K562 (cell line): Measurements from ENCODE around the gene SCN4B. TPM values are rescaled to one million over a fixed set of nuclear protein-coding genes. Genes with fewer than 3 reads are reported as not detected.

ENCODE experiments used
- ATAC-seq: fragments of 200-7000 bp; cut with Tn5 transposase; 3 replicates; pipeline ENCODE4 v1.9.1; 2020; ENCODE audit warnings: moderate library complexity
- BruUV-seq: library from RNA; stranded (reverse); fragments of 400-500 nt; replicated peaks from 2 replicates; lab custom pipeline; 2021; lab: Mats Ljungman, UMichigan
- CTCF ChIA-PET: fragments of 300-600 bp; formaldehyde crosslinking; extraction: SDS; loops from one replicate; lab custom pipeline; 2021; ENCODE audit warnings: low intra/inter-chr PET ratio; lab: Yijun Ruan, JAX
- POLR2A ChIA-PET: fragments of 300-600, 350-650 bp; sonication (Branson Sonifier 250); formaldehyde crosslinking; extraction: SDS; loops from one replicate; lab custom pipeline; 2021; ENCODE audit warnings: antibody characterized with exemption, inconsistent platforms; lab: Yijun Ruan, JAX
- DNase-seq, 4 experiments: peaks; one replicate each; pipeline versions ENCODE4 v3.0.0 to v3.0.0-alpha.2; 2011 to 2018; ENCODE audit warnings: low spot score in 3 of 4, mixed read lengths in 3 of 4; ENCODE audit errors: extremely low read depth in 1 of 4
- FAIRE-seq: peaks from 2 replicates; lab custom pipeline; 2011; peaks lifted over from hg19 to GRCh38; lab: Jason Lieb, UNC
- H2AFZ ChIP-seq: 2 replicates; pipeline ENCODE4 v1.6.0; 2011; ENCODE audit warnings: low read depth, low read length, control low read depth, inconsistent platforms
- H3K27ac ChIP-seq: fragments of 200-600 bp; 3 replicates; pipeline ENCODE4 v1.8.0; 2011; ENCODE audit warnings: low read depth, mild to moderate bottlenecking, control low read depth, inconsistent platforms, low read length, moderate library complexity, mixed read lengths; ENCODE audit errors: extremely low read depth
- H3K27me3 ChIP-seq, 2 experiments: fragments of 300-600 bp in 1 of 2; 2 replicates in 1 of 2; 3 replicates in 1 of 2; pipeline versions ENCODE4 v1.6.0 to v1.8.0; 2011; ENCODE audit warnings: inconsistent platforms in 2 of 2, low read length in 2 of 2, mild to moderate bottlenecking in 1 of 2, mixed read lengths in 1 of 2, moderate library complexity in 1 of 2; ENCODE audit not compliant: control insufficient read depth in 2 of 2, insufficient read depth in 2 of 2
- H3K36me3 ChIP-seq: fragments of 300-600 bp; 3 replicates; pipeline ENCODE4 v1.8.0; 2011; ENCODE audit warnings: mild to moderate bottlenecking, low read length, inconsistent platforms; ENCODE audit not compliant: control insufficient read depth, insufficient read depth
- H3K4me1 ChIP-seq, 2 experiments: fragments of 200-600 bp in 1 of 2; replicated peaks in 1 of 2; 2 replicates in 1 of 2; 3 replicates in 1 of 2; pipeline versions ENCODE4 v1.5.1 to v1.8.0; 2011; ENCODE audit warnings: inconsistent platforms in 2 of 2, low read length in 2 of 2, mild to moderate bottlenecking in 1 of 2, mixed read lengths in 1 of 2, moderate library complexity in 1 of 2; ENCODE audit not compliant: control insufficient read depth in 2 of 2, insufficient read depth in 2 of 2
- H3K4me2 ChIP-seq: 2 replicates; pipeline ENCODE4 v1.6.1; 2011; ENCODE audit warnings: low read length, control low read depth, inconsistent platforms, mixed read lengths; ENCODE audit not compliant: insufficient read depth
- H3K4me3 ChIP-seq: fragments of 200-600 bp; sonication (generic), shearing (Covaris generic); 2 replicates; pipeline ENCODE4 v1.5.1; 2016; ENCODE audit warnings: control low read depth, inconsistent platforms
- H3K79me2 ChIP-seq: fragments of 200-600 bp; 3 replicates; pipeline ENCODE4 v1.8.0; 2011; ENCODE audit warnings: low read length, inconsistent platforms; ENCODE audit not compliant: control insufficient read depth, insufficient read depth
- H3K9ac ChIP-seq, 2 experiments: 2 replicates each; pipeline versions ENCODE4 v1.6.0 to v1.6.1; 2011; ENCODE audit warnings: low read depth in 2 of 2, low read length in 2 of 2, control low read depth in 1 of 2, inconsistent platforms in 1 of 2, mild to moderate bottlenecking in 1 of 2, mixed read lengths in 1 of 2; ENCODE audit not compliant: insufficient read depth in 1 of 2
- H3K9me1 ChIP-seq: one replicate; pipeline ENCODE4 v1.6.0; 2011; ENCODE audit warnings: inconsistent platforms, mild to moderate bottlenecking, low read length, moderate library complexity; ENCODE audit not compliant: control insufficient read depth, insufficient read depth
- H3K9me3 ChIP-seq: replicated peaks from 2 replicates; pipeline ENCODE4 v1.5.1; 2011; ENCODE audit warnings: low read depth, low read length, inconsistent platforms; ENCODE audit not compliant: control insufficient read depth, insufficient read depth
- H4K20me1 ChIP-seq: replicated peaks from 2 replicates; pipeline ENCODE4 v1.6.1; 2011; ENCODE audit warnings: low read length, inconsistent platforms, mixed read lengths; ENCODE audit not compliant: control insufficient read depth, insufficient read depth
- E2F8 ChIP-seq: fragments of 450-650 bp; IDR thresholded peaks from 2 replicates; pipeline ENCODE4 v1.7.1; 2018; ENCODE audit warnings: mild to moderate bottlenecking, low read depth; ENCODE audit not compliant: partially characterized antibody
- KLF6 ChIP-seq: fragments of 250-450 bp; sonication (Bioruptor Pico); IDR thresholded peaks from 2 replicates; pipeline ENCODE4 v1.4.0; 2020; ENCODE audit warnings: mild to moderate bottlenecking, moderate library complexity, borderline replicate concordance
- MAFK ChIP-seq: IDR thresholded peaks from 2 replicates; pipeline ENCODE4 v1.6.1; 2011; ENCODE audit warnings: low read length, improper control_type of control experiment
- NFE2L1 ChIP-seq: fragments of 450-650 bp; IDR thresholded peaks from 2 replicates; pipeline ENCODE4 v1.6.1; 2016; ENCODE audit warnings: missing genetic modification characterization, low read depth, mild to moderate bottlenecking, missing compliant biosample characterization, moderate library complexity, borderline replicate concordance
- RNF2 ChIP-seq: sonication (generic); IDR thresholded peaks from 2 replicates; pipeline ENCODE4 v1.6.1; 2016
- WGBS: fragments of 100-300 bp; shearing (Covaris generic); methylation state at CpG from one replicate; pipeline ENCODE4 v1.1.6; 2016; ENCODE audit warnings: low coverage, mixed read lengths; ENCODE audit not compliant: insufficient coverage; ENCODE audit errors: missing lambda C conversion rate; 5-methylcytosine and 5-hydroxymethylcytosine counted together
- in situ Hi-C: fragments of 300-500 bp; cut with MboI; formaldehyde crosslinking; loops from 4 replicates; pipeline ENCODE4 v1.15.0; 2018; ENCODE audit warnings: inconsistent platforms, mixed read lengths
- intact Hi-C: fragments of 100-400 bp; cut with micrococcal nuclease; formaldehyde crosslinking; loops from 2 replicates; pipeline ENCODE4 v1.14.2; 2022
- polyA plus RNA-seq, 8 experiments: library from polyadenylated mRNA; depleted of rRNA in 4 of 8; stranded (reverse) in 5 of 8; unstranded in 3 of 8; fragments of >200 nt; fragmentation: Nextera tagmentation in 2 of 8; fragmentation: Illumina TruSeq in 1 of 8; extraction: Ambion mirVana in 2 of 8; extraction: Trizol in 1 of 8; gene quantifications; 2 replicates each; pipeline versions ENCODE4 v1.2.1 to v1.2.3, GENCODE V29; 2011 to 2014; ENCODE audit warnings: inconsistent platforms in 1 of 8, missing spikeins in 1 of 8
- total RNA-seq, 7 experiments: library from RNA; depleted of rRNA in 6 of 7; stranded (reverse); fragments of >200 nt in 6 of 7; fragmentation: Illumina TruSeq in 2 of 7; extraction: Trizol in 2 of 7; gene quantifications; 2 replicates each; pipeline versions ENCODE4 v1.2.1 to v1.2.3, GENCODE V29; 2011 to 2021; ENCODE audit warnings: low replicate concordance in 1 of 7

The SCN4B gene
- total and polyA plus RNA-seq, 9 of the 15 experiments (the other 6 are each of a cell fraction or from before 2014, with no cell fraction given) = 0.03 TPM; not detected in 8

- WGBS = 26% methylated on average over 6 of the region's 6 CpGs
- TF ChIP-seq NFE2L1 (tag) = no peak
- no peak for TF ChIP-seq KLF6
- TF ChIP-seq E2F8 = peak; percentile 44
- TF ChIP-seq RNF2 = no peak
- TF ChIP-seq MAFK = no peak
- TF ChIP-seq, all 486 proteins: peak for 1
- no TSS peak for BruUV-seq
- ATAC-seq = no peak
- no peaks in the 10 kb centered on the region for H3K36me3 ChIP-seq
- no peak overlapping the region for H3K27ac ChIP-seq
- ChIA-PET CTCF (interaction anchor here (0.6 to 2.9 kb wide), 4 partner anchors 18 to 289 kb away, joined by 3 to 39 read pairs (median 10); no protein-coding TSS in a partner anchor), POLR2A (interaction anchor here (0.6 kb wide), 1 partner anchor 30 kb away, joined by 5 read pairs; no protein-coding TSS in a partner anchor)
- H3K9me3 ChIP-seq = no peaks in the 10 kb centered on the region
- H3K4me1 ChIP-seq = 0 out of 5 replicates have a peak, but pooled peaks cover 0 to 3% of the 10 kb centered on the region in 2 experiments
- no peak overlapping the region for H3K4me3 ChIP-seq
- no peak overlapping the region for H3K9ac ChIP-seq
- intact Hi-C loops = loop anchor here (2.0 kb wide), 2 partner anchors 92 to 154 kb away; no protein-coding TSS in a partner anchor
- FAIRE-seq = no peak
- no peak for DNase-seq
- H2AFZ ChIP-seq = no peak overlapping the region
- H3K4me2 ChIP-seq = no peak overlapping the region
- no peaks in the 10 kb centered on the region for H3K9me1 ChIP-seq
- peaks cover 0 to 31% of the 10 kb centered on the region in 2 experiments; a peak in 3 of 5 replicates for H3K27me3 ChIP-seq
- in situ Hi-C loops = loop anchor here (5.0 kb wide), 2 partner anchors 98 to 293 kb away; no protein-coding TSS in a partner anchor
- H4K20me1 ChIP-seq = no peaks in the 10 kb centered on the region
- no peaks in the 10 kb centered on the region for H3K79me2 ChIP-seq
Observed at GRCh38 chr11:118199135-118199534, 46.5 kb upstream of the SCN4B start.
